Measurements from ENCODE around the gene SLC7A11. TPM values are rescaled to one million over a fixed set of nuclear protein-coding genes. Genes with fewer than 3 reads are reported as not detected.

The SLC7A11 gene
- total RNA-seq, 4 donors from 2014 or later, result 6.2 to 39.8 (median 8.8) TPM

DNA sequence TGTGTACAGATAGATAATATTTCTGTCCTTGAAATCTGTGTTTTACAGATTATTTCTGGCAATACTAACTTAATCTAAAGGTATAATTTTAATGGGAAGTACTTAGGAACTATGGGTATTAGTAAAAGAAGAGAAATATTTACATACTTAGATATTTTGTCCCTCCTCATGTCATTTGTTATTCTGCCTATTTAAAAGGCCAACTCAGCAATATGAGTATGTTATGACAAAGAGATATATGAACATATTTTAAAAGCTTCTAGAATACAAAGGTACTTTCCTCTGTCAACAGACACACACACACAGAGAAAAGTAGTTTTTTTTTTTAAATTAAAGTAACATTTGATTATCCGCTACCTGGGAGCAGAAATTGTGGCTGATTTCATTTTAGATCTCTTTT lies 7.9 kb downstream of the SLC7A11 start:
- H3K4me1 ChIP-seq, result peaks cover 0 to 4% of the 10 kb centered on the region in 2 donors
- TF ChIP-seq CTCF (IDR thresholded peaks at IDR 0.05) (no peak), POLR2A (IDR thresholded peaks at IDR 0.05) (no peak)
- intact Hi-C loops (cut with DNase I), result no loop called here

GRCh38 chr4:138233313-138234034 lies 8.7 kb downstream of the SLC7A11 start:
- Histone ChIP-seq H3K4me1 (peaks cover 0 to 4% of the 10 kb centered on the region in 2 donors), H3K36me3 (no peaks in the 10 kb centered on the region), H3K27me3 (no peaks in the 10 kb centered on the region), H3K9me3 (no peaks in the 10 kb centered on the region), H3K4me3 (replicated peaks in 1 of 3) (no peak overlapping the region), H3K27ac (no peak overlapping the region)
- 90 to 98% methylated on average over 9 of the region's 9 CpGs for WGBS, 2 donors
- TF ChIP-seq POLR2A (IDR thresholded peaks at IDR 0.05) (no peak), CTCF (IDR thresholded peaks at IDR 0.05) (no peak)
- intact Hi-C loops (cut with DNase I), result no loop called here
- no peak for DNase-seq

More for the DNA sequence above, 7.9 kb downstream of the SLC7A11 start:
- Histone ChIP-seq H3K27me3 (no peaks in the 10 kb centered on the region), H3K36me3 (no peaks in the 10 kb centered on the region), H3K27ac (no peak overlapping the region), H3K9me3 (no peaks in the 10 kb centered on the region), H3K4me3 (replicated peaks in 1 of 3) (no peak overlapping the region)
- no peak for DNase-seq
- WGBS, 2 donors, result 95 to 100% methylated on average over 1 of the region's 1 CpG

- Histone ChIP-seq H3K4me3 (replicated peaks in 1 of 3) (no peak overlapping the region), H3K27me3 (no peaks in the 10 kb centered on the region), H3K27ac (no peak overlapping the region), H3K36me3 (no peaks in the 10 kb centered on the region), H3K4me1 (peaks cover 0 to 4% of the 10 kb centered on the region in 2 donors), H3K9me3 (no peaks in the 10 kb centered on the region)
- WGBS, 2 donors, result 94 to 97% methylated on average over 1 of the region's 1 CpG
- intact Hi-C loops (cut with DNase I), result no loop called here
- TF ChIP-seq POLR2A (IDR thresholded peaks at IDR 0.05) (no peak), CTCF (IDR thresholded peaks at IDR 0.05) (no peak)
- DNase-seq, result no peak
Measured at GRCh38 chr4:138232364-138232763, 9.8 kb downstream of the SLC7A11 start.

- no peaks in the 10 kb centered on the region for H3K27me3 ChIP-seq
- no peak overlapping the region for H3K27ac ChIP-seq
- H3K9me3 ChIP-seq, result no peaks in the 10 kb centered on the region
- H3K4me3 ChIP-seq (replicated peaks in 1 of 3), result no peak overlapping the region
- H3K36me3 ChIP-seq, result no peaks in the 10 kb centered on the region
- no peaks in the 10 kb centered on the region for H3K4me1 ChIP-seq
- 91 to 92% methylated on average over 3 of the region's 3 CpGs for WGBS, 2 donors
- no peak for TF ChIP-seq CTCF (IDR thresholded peaks at IDR 0.05)
- no peak for TF ChIP-seq POLR2A (IDR thresholded peaks at IDR 0.05)
- DNase-seq, result no peak
- intact Hi-C loops (cut with DNase I), result no loop called here
Measured at GRCh38 chr4:138230048-138230447, 12.1 kb downstream of the SLC7A11 start.

DNA sequence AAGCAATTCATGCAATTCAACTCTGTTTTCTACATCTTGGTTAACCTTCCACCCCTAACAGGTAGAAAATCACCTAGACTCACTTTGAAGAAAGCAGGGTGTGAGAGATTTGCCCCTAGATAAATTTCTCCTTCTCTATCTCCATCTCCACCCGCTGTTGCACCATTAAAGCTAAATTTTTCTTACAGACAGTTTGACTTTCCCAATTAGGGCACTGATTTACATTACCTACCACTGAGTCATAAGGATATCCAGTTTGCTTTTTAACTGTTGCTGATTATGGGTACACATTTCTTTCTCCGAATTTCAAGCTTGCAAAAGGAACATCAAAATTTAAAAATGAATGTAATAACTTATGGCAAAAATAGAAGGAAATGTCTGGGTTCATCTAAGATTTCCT lies 13.0 kb downstream of the SLC7A11 start:
- Histone ChIP-seq H3K9me3 (no peaks in the 10 kb centered on the region), H3K36me3 (no peaks in the 10 kb centered on the region), H3K4me1 (no peaks in the 10 kb centered on the region), H3K4me3 (replicated peaks in 1 of 3) (no peak overlapping the region), H3K27me3 (no peaks in the 10 kb centered on the region), H3K27ac (no peak overlapping the region)
- WGBS, 2 donors, result 92 to 93% methylated on average over 2 of the region's 2 CpGs
- TF ChIP-seq CTCF (IDR thresholded peaks at IDR 0.05), result no peak
- no peak for TF ChIP-seq POLR2A (IDR thresholded peaks at IDR 0.05)
- intact Hi-C loops (cut with DNase I), result no loop called here
- DNase-seq, result no peak

All from thyroid gland (tissue), 4 donors.